A549 (cell line): ENCODE measurements around the gene MLYCD. TPM values are rescaled to one million over a fixed set of nuclear protein-coding genes. Genes with fewer than 3 reads are reported as not detected.

Experiments
- ATAC-seq, 2 experiments: fragments of 200-7000 bp in 1 of 2; fragments of >200 bp in 1 of 2; cut with Nextera tagmentation in 1 of 2; cut with Tn5 transposase in 1 of 2; 3 replicates each; pipeline versions ENCODE4 v1.8.0 to v1.9.1; 2018 to 2020; ENCODE audit warnings: mild to moderate bottlenecking in 1 of 2, moderate library complexity in 1 of 2
- CTCF ChIA-PET: fragments of 300-600 bp; sonication (Branson Sonifier 250); formaldehyde crosslinking; extraction: SDS; loops from one replicate; lab custom pipeline; 2021; ENCODE audit warnings: antibody characterized with exemption, inconsistent platforms; lab: Yijun Ruan, JAX
- POLR2A ChIA-PET: fragments of 350-600 bp; formaldehyde crosslinking; extraction: SDS; loops from one replicate; lab custom pipeline; 2021; ENCODE audit warnings: antibody characterized with exemption, inconsistent platforms; lab: Yijun Ruan, JAX
- DNase-seq, 2 experiments: peaks; one replicate each; pipeline versions ENCODE4 v3.0.0 to v3.0.0-alpha.2; 2011 to 2016; ENCODE audit warnings: low read depth in 1 of 2, low spot score in 1 of 2
- FAIRE-seq: peaks from 2 replicates; lab custom pipeline; 2011; peaks lifted over from hg19 to GRCh38; lab: Jason Lieb, UNC
- H3K27ac ChIP-seq, 2 experiments: fragments of >200 bp; sonication (Bioruptor Twin); formaldehyde crosslinking; 3 replicates each; pipeline ENCODE4 v1.5.1; 2016 to 2017
- H3K4me1 ChIP-seq: fragments of >200 bp; sonication (Bioruptor Twin); formaldehyde crosslinking; 3 replicates; pipeline ENCODE4 v1.6.1; 2016
- H3K4me2 ChIP-seq: fragments of >200 bp; sonication (Bioruptor Twin); formaldehyde crosslinking; 3 replicates; pipeline ENCODE4 v1.6.1; 2016
- H3K4me3 ChIP-seq: fragments of >200 bp; sonication (Bioruptor Twin); formaldehyde crosslinking; 3 replicates; pipeline ENCODE4 v1.5.1; 2016
- H3K9me3 ChIP-seq: fragments of >200 bp; sonication (Bioruptor Twin); formaldehyde crosslinking; 3 replicates; pipeline ENCODE4 v1.6.1; 2016
- ATOH8 ChIP-seq: fragments of 250-450 bp; sonication (Bioruptor Pico); IDR thresholded peaks from 2 replicates; pipeline ENCODE4 v1.5.0; 2020; ENCODE audit warnings: low read depth, mild to moderate bottlenecking, moderate library complexity
- BHLHE40 ChIP-seq: IDR thresholded peaks from 2 replicates; pipeline ENCODE4 v1.6.1; 2012; ENCODE audit warnings: low read depth, low read length, inconsistent platforms
- E2F6 ChIP-seq: IDR thresholded peaks from 2 replicates; pipeline ENCODE4 v1.6.1; 2012; ENCODE audit warnings: low read depth, borderline replicate concordance
- EHF ChIP-seq: fragments of 250-450 bp; sonication (Bioruptor Pico); IDR thresholded peaks from 2 replicates; pipeline ENCODE4 v1.5.0; 2020; ENCODE audit warnings: mild to moderate bottlenecking
- FOSB ChIP-seq: fragments of 250-450 bp; sonication (Bioruptor Pico); IDR thresholded peaks from 2 replicates; pipeline ENCODE4 v1.5.0; 2020; ENCODE audit warnings: mild to moderate bottlenecking, moderate library complexity
- FOSL2 ChIP-seq, 2 experiments: fragments of 450-650 bp in 1 of 2; fragments of >200 bp in 1 of 2; sonication (Bioruptor Twin) in 1 of 2; formaldehyde crosslinking; IDR thresholded peaks; 2 replicates each; pipeline versions ENCODE4 v1.5.0 to v1.6.1; 2016 to 2020; ENCODE audit warnings: mild to moderate bottlenecking in 1 of 2, moderate library complexity in 1 of 2
- FOXS1 ChIP-seq: fragments of 250-450 bp; sonication (Bioruptor Pico); IDR thresholded peaks from 2 replicates; pipeline ENCODE4 v1.5.0; 2020; ENCODE audit warnings: mild to moderate bottlenecking, moderate library complexity
- GATA3 ChIP-seq: IDR thresholded peaks from 2 replicates; pipeline ENCODE4 v1.6.1; 2012; ENCODE audit warnings: borderline replicate concordance
- HDAC2 ChIP-seq: fragments of 200-600 bp; sonication (generic); IDR thresholded peaks from 2 replicates; pipeline ENCODE4 v1.6.1; 2016
- HMGXB4 ChIP-seq: fragments of 250-450 bp; sonication (Bioruptor Pico); IDR thresholded peaks from 2 replicates; pipeline ENCODE4 v1.5.0; 2021; ENCODE audit warnings: mild to moderate bottlenecking, moderate library complexity, borderline replicate concordance
- HOXB13 ChIP-seq: fragments of 250-450 bp; sonication (Bioruptor Pico); IDR thresholded peaks from 2 replicates; pipeline ENCODE4 v1.5.0; 2020; ENCODE audit warnings: low read depth, mild to moderate bottlenecking, moderate library complexity
- HOXB5 ChIP-seq: fragments of 250-450 bp; sonication (Bioruptor Pico); IDR thresholded peaks from 2 replicates; pipeline ENCODE4 v1.5.0; 2020; ENCODE audit warnings: mild to moderate bottlenecking, moderate library complexity
- JUN ChIP-seq, 2 experiments: fragments of >200 bp; sonication (Bioruptor Twin); formaldehyde crosslinking; IDR thresholded peaks; 2 replicates in 1 of 2; 3 replicates in 1 of 2; pipeline ENCODE4 v1.6.1; 2016 to 2017
- MAFK ChIP-seq: fragments of 450-650 bp; IDR thresholded peaks from 2 replicates; pipeline ENCODE4 v1.6.1; 2014; ENCODE audit not compliant: partially characterized antibody
- MAZ ChIP-seq: fragments of 150-350 bp; IDR thresholded peaks from 2 replicates; pipeline ENCODE4 v1.6.1; 2014; ENCODE audit warnings: antibody characterized with exemption, low read depth, low read length, borderline replicate concordance
- NR3C1 ChIP-seq: fragments of >200 bp; sonication (Bioruptor Twin); formaldehyde crosslinking; IDR thresholded peaks from 3 replicates; pipeline ENCODE4 v1.6.1; 2017
- PHF8 ChIP-seq: fragments of 200-600 bp; sonication (generic); IDR thresholded peaks from 2 replicates; pipeline ENCODE4 v1.6.1; 2016; ENCODE audit warnings: low read depth, mild to moderate bottlenecking, antibody characterized with exemption, moderate library complexity, borderline replicate concordance
- POLR2AphosphoS2 ChIP-seq: conservative IDR thresholded peaks from 2 replicates; pipeline ENCODE4 v1.6.1; 2012; ENCODE audit warnings: low read length, improper control_type of control experiment, inconsistent platforms
- REST ChIP-seq: fragments of 200-600 bp; sonication (generic); IDR thresholded peaks from 2 replicates; pipeline ENCODE4 v1.6.1; 2016; ENCODE audit warnings: antibody characterized with exemption, mild to moderate bottlenecking, moderate library complexity
- RFX5 ChIP-seq: fragments of 450-650 bp; IDR thresholded peaks from 2 replicates; pipeline ENCODE4 v1.7.1; 2014; ENCODE audit warnings: antibody characterized with exemption, mild to moderate bottlenecking, moderate library complexity
- TP53 ChIP-seq: fragments of 250-450 bp; sonication (Bioruptor Pico); IDR thresholded peaks from 2 replicates; pipeline ENCODE4 v1.5.0; 2021; ENCODE audit warnings: mild to moderate bottlenecking, moderate library complexity
- ZC3H11A ChIP-seq: fragments of 450-650 bp; IDR thresholded peaks from 2 replicates; pipeline ENCODE4 v1.6.1; 2014; ENCODE audit warnings: antibody characterized with exemption, mild to moderate bottlenecking
- ZFP36 ChIP-seq: fragments of 450-650 bp; IDR thresholded peaks from 2 replicates; pipeline ENCODE4 v1.6.1; 2014; ENCODE audit warnings: borderline replicate concordance; ENCODE audit not compliant: partially characterized antibody
- WGBS: methylation state at CpG from one replicate; pipeline ENCODE4 v1.1.6; 2017; ENCODE audit errors: missing lambda C conversion rate; 5-methylcytosine and 5-hydroxymethylcytosine counted together
- polyA plus RNA-seq, 4 experiments: library from polyadenylated mRNA; depleted of rRNA in 3 of 4; stranded (reverse); fragments of >200 nt; fragmentation: RNase III in 1 of 4; extraction: RNeasy Plus Mini Kit Qiagen cat#74134 plus additional on column Dnase treatment in 1 of 4; gene quantifications; 2 replicates in 3 of 4; 3 replicates in 1 of 4; pipeline ENCODE4 v1.2.3, GENCODE V29; 2011 to 2017

Gene MLYCD
- polyA plus RNA-seq, 2 of the 4 experiments (the other 2 are of a cell fraction): 1.3 to 1.7 TPM

- TF ChIP-seq HMGXB4 (CRISPR knock-in tag) (no peak), HOXB13 (CRISPR knock-in tag) (no peak), MAFK (no peak), HDAC2 (no peak)
Observed at GRCh38 chr16:83907631-83908250, 8.8 kb downstream of the MLYCD start (continued).

- DNase-seq: no peak
- Histone ChIP-seq H3K4me1 (no peaks in the 10 kb centered on the region), H3K27ac (no peak overlapping the region)
- CTCF ChIA-PET: interaction anchor here (1.0 kb wide), 1 partner anchor 18 kb away, joined by 3 read pairs; no protein-coding TSS in a partner anchor
- POLR2A ChIA-PET: no interaction called here
- TF ChIP-seq TP53 (CRISPR knock-in tag): no peak
- TF ChIP-seq ZC3H11A: no peak
- TF ChIP-seq HOXB5 (CRISPR knock-in tag): no peak
- no peak for TF ChIP-seq PHF8
- TF ChIP-seq FOSB (CRISPR knock-in tag): no peak
- no peak for TF ChIP-seq E2F6
- no peak for TF ChIP-seq GATA3
- no peak for TF ChIP-seq MAZ
- TF ChIP-seq ZFP36: no peak
- TF ChIP-seq NR3C1: no peak
- TF ChIP-seq JUN (IDR thresholded peaks at IDR 0.05): no peak
- no peak for TF ChIP-seq RFX5
- no peak for TF ChIP-seq MAFK
- TF ChIP-seq POLR2AphosphoS2: no peak
- no peak for TF ChIP-seq FOXS1 (CRISPR knock-in tag)
- no peak for TF ChIP-seq ATOH8
- no peak for TF ChIP-seq EHF (CRISPR knock-in tag)
- TF ChIP-seq REST: no peak
- TF ChIP-seq BHLHE40: no peak
- TF ChIP-seq FOSL2 (IDR thresholded peaks at IDR 0.05): no peak
- TF ChIP-seq FOSL2 (CRISPR knock-in tag; IDR thresholded peaks at IDR 0.05): no peak
- TF ChIP-seq, all 56 proteins: peak for 0
- FAIRE-seq: no peak
- Histone ChIP-seq H3K9me3 (no peaks in the 10 kb centered on the region), H3K4me2 (no peak overlapping the region), H3K4me3 (no peak overlapping the region)
- WGBS: 56% methylated on average over 2 of the region's 2 CpGs
- ATAC-seq: no peak; a peak in 1 of 6 replicates
Observed at GRCh38 chr16:83908798-83909197, 9.9 kb downstream of the MLYCD start.
